OCI-LY1 (cell line): Measurements from ENCODE around the gene PTGIR.

ENCODE experiments used
- CTCF ChIP-seq: fragments of 200-600 bp; sonication (generic), shearing (Covaris generic); IDR thresholded peaks from 2 replicates; pipeline ENCODE4 v1.5.1; 2017; ENCODE audit warnings: mild to moderate bottlenecking, antibody characterized with exemption, low read length, moderate library complexity, mixed read lengths
- EZH2 ChIP-seq: fragments of 200-600 bp; sonication (generic), shearing (Covaris generic); IDR thresholded peaks from 2 replicates; pipeline ENCODE4 v1.8.0; 2017; ENCODE audit warnings: borderline replicate concordance, mixed run types, mild to moderate bottlenecking, antibody characterized with exemption, low read length, moderate library complexity, mixed read lengths

GRCh38 chr19:46665072-46665471 lies 40.2 kb upstream of the PTGIR start:
- TF ChIP-seq CTCF (no peak), EZH2 (no peak)
